Breast epithelium (tissue), 4 donors: ENCODE results near the gene SFSWAP. TPM values are rescaled to one million over a fixed set of nuclear protein-coding genes. Genes with fewer than 3 reads are reported as not detected.

Experiments
- DNase-seq, 2 donors: peaks; one replicate each; pipeline ENCODE4 v3.0.0-alpha.2; 2019; ENCODE audit warnings: low spot score in 2 of 2
- H3K27ac ChIP-seq, 2 donors: fragments of 200-600 bp; sonication (generic) in 1 of 2; one replicate each; pipeline ENCODE4 v1.5.1; 2016 to 2019; ENCODE audit warnings: mild to moderate bottlenecking in 1 of 2
- H3K27me3 ChIP-seq, 2 donors: fragments of 200-600 bp; sonication (generic) in 1 of 2; one replicate each; pipeline versions ENCODE4 v1.5.1 to v1.6.0; 2017 to 2019; ENCODE audit warnings: control low read depth in 1 of 2, mild to moderate bottlenecking in 1 of 2
- H3K36me3 ChIP-seq: fragments of 200-600 bp; one replicate; pipeline ENCODE4 v1.5.1; 2019
- H3K4me1 ChIP-seq, 2 donors: fragments of 200-600 bp; sonication (generic); one replicate each; pipeline ENCODE4 v1.5.1; 2016 to 2019; ENCODE audit warnings: control low read depth in 1 of 2
- H3K4me3 ChIP-seq, 3 donors: fragments of 200-600 bp; sonication (generic); 1 replicate in 2 of 3; 2 replicates in 1 of 3; pipeline ENCODE4 v1.5.1; 2016 to 2019; ENCODE audit warnings: mild to moderate bottlenecking in 3 of 3, moderate library complexity in 2 of 3
- H3K9me3 ChIP-seq, 2 donors: fragments of 200-600 bp; sonication (generic) in 1 of 2; one replicate each; pipeline ENCODE4 v1.5.1; 2016 to 2019; ENCODE audit warnings: control low read depth in 1 of 2
- POLR2A ChIP-seq: fragments of 450-650 bp; IDR thresholded peaks from one replicate; pipeline ENCODE4 v1.6.1; 2016; ENCODE audit warnings: antibody characterized with exemption, mild to moderate bottlenecking, moderate library complexity
- POLR2AphosphoS5 ChIP-seq, 3 donors: sonication (generic); formaldehyde crosslinking; IDR thresholded peaks; one replicate each; pipeline ENCODE4 v1.6.1; 2017; ENCODE audit warnings: antibody characterized with exemption in 3 of 3
- intact Hi-C: fragments of 100-400 bp; cut with DNase I; formaldehyde crosslinking; loops from one replicate; pipeline ENCODE4 v1.15.1; 2023; ENCODE audit warnings: low total_unique reads
- total RNA-seq, 3 donors: library from RNA; depleted of rRNA; stranded (reverse); fragments of >200 nt; gene quantifications; one replicate each; pipeline ENCODE4 v1.1.0, GENCODE V29; 2016
- TF ChIP-seq, protein P1 (sequence below), 3 donors: fragments of 450-650 bp; IDR thresholded peaks; one replicate each; pipeline ENCODE4 v1.5.1; 2016 to 2017; ENCODE audit warnings: antibody characterized with exemption in 3 of 3, mild to moderate bottlenecking in 3 of 3, moderate library complexity in 3 of 3

SFSWAP gene
- total RNA-seq, 3 donors from 2014 or later: 34.9 to 54.7 (median 49.8) TPM

DNA sequence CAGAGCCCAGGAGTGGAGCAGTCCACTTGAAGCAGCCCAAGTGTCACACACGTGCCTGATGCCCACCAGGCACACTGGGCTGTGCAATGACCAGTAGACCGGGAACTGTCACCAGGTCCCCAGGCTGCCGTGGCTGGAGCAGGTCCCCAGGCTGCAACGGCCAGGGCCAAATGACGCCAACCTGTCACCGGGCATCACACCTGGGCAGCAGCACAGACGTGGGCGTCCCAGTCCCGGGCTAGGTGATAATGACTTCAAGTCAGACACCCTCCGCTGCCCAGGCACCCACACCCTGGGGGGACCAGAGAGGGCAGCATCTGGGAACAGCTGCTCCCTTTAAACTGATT lies 86.7 kb downstream of the SFSWAP start:
- intact Hi-C loops: loop anchor here (2.0 kb wide), 1 partner anchor 27 kb away; no protein-coding TSS in a partner anchor
- Histone ChIP-seq H3K27ac (no peak overlapping the region), H3K4me1 (no peaks in the 10 kb centered on the region), H3K36me3 (peaks cover 10% of the 10 kb centered on the region), H3K27me3 (no peaks in the 10 kb centered on the region), H3K9me3 (no peaks in the 10 kb centered on the region), H3K4me3 (no peak overlapping the region)
- TF ChIP-seq POLR2A: no peak
- no peak for TF ChIP-seq POLR2AphosphoS5 (IDR thresholded peaks at IDR 0.05)
- TF ChIP-seq, protein P1, sequence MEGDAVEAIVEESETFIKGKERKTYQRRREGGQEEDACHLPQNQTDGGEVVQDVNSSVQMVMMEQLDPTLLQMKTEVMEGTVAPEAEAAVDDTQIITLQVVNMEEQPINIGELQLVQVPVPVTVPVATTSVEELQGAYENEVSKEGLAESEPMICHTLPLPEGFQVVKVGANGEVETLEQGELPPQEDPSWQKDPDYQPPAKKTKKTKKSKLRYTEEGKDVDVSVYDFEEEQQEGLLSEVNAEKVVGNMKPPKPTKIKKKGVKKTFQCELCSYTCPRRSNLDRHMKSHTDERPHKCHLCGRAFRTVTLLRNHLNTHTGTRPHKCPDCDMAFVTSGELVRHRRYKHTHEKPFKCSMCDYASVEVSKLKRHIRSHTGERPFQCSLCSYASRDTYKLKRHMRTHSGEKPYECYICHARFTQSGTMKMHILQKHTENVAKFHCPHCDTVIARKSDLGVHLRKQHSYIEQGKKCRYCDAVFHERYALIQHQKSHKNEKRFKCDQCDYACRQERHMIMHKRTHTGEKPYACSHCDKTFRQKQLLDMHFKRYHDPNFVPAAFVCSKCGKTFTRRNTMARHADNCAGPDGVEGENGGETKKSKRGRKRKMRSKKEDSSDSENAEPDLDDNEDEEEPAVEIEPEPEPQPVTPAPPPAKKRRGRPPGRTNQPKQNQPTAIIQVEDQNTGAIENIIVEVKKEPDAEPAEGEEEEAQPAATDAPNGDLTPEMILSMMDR (IDR thresholded peaks at IDR 0.05): no peak
- DNase-seq: no peak

DNA sequence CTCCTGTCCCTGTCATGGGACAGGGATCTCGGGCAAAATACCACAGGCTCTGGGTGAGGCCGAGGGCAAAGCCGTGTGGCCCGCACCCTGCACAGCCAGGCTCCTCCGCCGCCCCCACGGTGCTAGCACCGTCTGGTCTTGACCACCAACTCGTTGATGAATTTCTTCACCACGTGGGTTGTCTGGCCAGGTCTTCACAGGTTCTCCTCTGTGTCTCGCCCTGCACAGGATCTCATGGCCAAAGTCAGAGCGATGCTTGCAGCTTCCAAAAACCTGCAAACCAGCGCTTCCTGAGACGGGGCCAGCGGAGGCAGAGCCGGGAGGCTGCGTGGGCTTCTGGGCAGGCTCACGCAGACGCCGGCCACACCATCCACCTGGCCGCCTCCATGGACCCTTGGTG lies 88.3 kb downstream of the SFSWAP start:
- peaks cover 10% of the 10 kb centered on the region for H3K36me3 ChIP-seq
- intact Hi-C loops: no loop called here
- TF ChIP-seq POLR2AphosphoS5 (IDR thresholded peaks at IDR 0.05) (no peak), POLR2A (no peak)
- TF ChIP-seq, protein P1 (IDR thresholded peaks at IDR 0.05): no peak

GRCh38 chr12:131799828-131800593 lies 89.1 kb downstream of the SFSWAP start:
- H3K27ac ChIP-seq: no peak overlapping the region
- H3K9me3 ChIP-seq: no peaks in the 10 kb centered on the region
- no peak overlapping the region for H3K4me3 ChIP-seq
- H3K36me3 ChIP-seq: peaks cover 10% of the 10 kb centered on the region
- no peaks in the 10 kb centered on the region for H3K4me1 ChIP-seq
- DNase-seq: no peak
- no peaks in the 10 kb centered on the region for H3K27me3 ChIP-seq
- TF ChIP-seq POLR2A (no peak), POLR2AphosphoS5 (IDR thresholded peaks at IDR 0.05) (no peak)
- TF ChIP-seq, protein P1 (IDR thresholded peaks at IDR 0.05): no peak
- intact Hi-C loops: no loop called here

More for the DNA sequence above, 88.3 kb downstream of the SFSWAP start:
- H3K4me3 ChIP-seq: no peak overlapping the region
- no peak for DNase-seq
- H3K27me3 ChIP-seq: no peaks in the 10 kb centered on the region
- no peaks in the 10 kb centered on the region for H3K9me3 ChIP-seq
- H3K4me1 ChIP-seq: no peaks in the 10 kb centered on the region
- no peak overlapping the region for H3K27ac ChIP-seq

GRCh38 chr12:131800594-131801135 lies 89.8 kb downstream of the SFSWAP start:
- no peak overlapping the region for H3K4me3 ChIP-seq
- intact Hi-C loops: no loop called here
- TF ChIP-seq, protein P1 (IDR thresholded peaks at IDR 0.05): no peak
- DNase-seq: no peak
- no peaks in the 10 kb centered on the region for H3K4me1 ChIP-seq
- peaks cover 10% of the 10 kb centered on the region for H3K36me3 ChIP-seq
- no peaks in the 10 kb centered on the region for H3K27me3 ChIP-seq
- H3K27ac ChIP-seq: no peak overlapping the region
- H3K9me3 ChIP-seq: no peaks in the 10 kb centered on the region

- intact Hi-C loops: no loop called here
- DNase-seq: no peak
- Histone ChIP-seq H3K9me3 (no peaks in the 10 kb centered on the region), H3K36me3 (peaks cover 10% of the 10 kb centered on the region), H3K4me1 (no peaks in the 10 kb centered on the region), H3K27me3 (no peaks in the 10 kb centered on the region), H3K27ac (no peak overlapping the region), H3K4me3 (no peak overlapping the region)
- TF ChIP-seq POLR2AphosphoS5 (IDR thresholded peaks at IDR 0.05) (no peak), POLR2A (no peak)
- TF ChIP-seq, protein P1 (IDR thresholded peaks at IDR 0.05): no peak
Observed at GRCh38 chr12:131801254-131801866, 90.5 kb downstream of the SFSWAP start.
